Immature natural killer cell (primary cell): ENCODE results near the gene OPA1. TPM values are rescaled to one million over a fixed set of nuclear protein-coding genes. Genes with fewer than 3 reads are reported as not detected.

Experiments used
- DNase-seq, 3 donors: peaks; one replicate each; pipeline ENCODE4 v3.0.0; 2022; ENCODE audit warnings: mixed read lengths in 1 of 3
- H3K27ac Mint-ChIP-seq, 6 donors: one replicate each; pipeline ENCODE4 v1.8.0; 2020; ENCODE audit warnings: mixed read lengths in 6 of 6, mild to moderate bottlenecking in 5 of 6, inconsistent platforms in 4 of 6, moderate library complexity in 3 of 6
- H3K27me3 Mint-ChIP-seq, 3 donors: one replicate each; pipeline ENCODE4 v1.8.0; 2020 to 2021; ENCODE audit warnings: low read depth in 3 of 3, mild to moderate bottlenecking in 3 of 3, mixed read lengths in 3 of 3, moderate library complexity in 3 of 3, inconsistent platforms in 1 of 3
- H3K36me3 Mint-ChIP-seq, 3 donors: one replicate each; pipeline ENCODE4 v1.8.0; 2020; ENCODE audit warnings: mixed read lengths in 3 of 3, inconsistent platforms in 2 of 3, mild to moderate bottlenecking in 2 of 3
- H3K4me1 Mint-ChIP-seq, 2 donors: one replicate each; pipeline ENCODE4 v1.8.0; 2020; ENCODE audit warnings: inconsistent platforms in 2 of 2, mild to moderate bottlenecking in 2 of 2, mixed read lengths in 2 of 2, moderate library complexity in 1 of 2
- H3K4me3 Mint-ChIP-seq, 5 donors: one replicate each; pipeline ENCODE4 v1.8.0; 2020; ENCODE audit warnings: mild to moderate bottlenecking in 5 of 5, mixed read lengths in 5 of 5, inconsistent platforms in 3 of 5, moderate library complexity in 3 of 5
- H3K9me3 Mint-ChIP-seq, 6 donors: one replicate each; pipeline ENCODE4 v1.8.0; 2020; ENCODE audit warnings: mild to moderate bottlenecking in 6 of 6, mixed read lengths in 6 of 6, inconsistent platforms in 4 of 6, moderate library complexity in 3 of 6
- polyA plus RNA-seq, 3 donors: library from polyadenylated mRNA; unstranded; fragments of 300-500 nt; fragmentation: Illumina TruSeq; gene quantifications; one replicate each; pipeline ENCODE4 v1.2.3, GENCODE V29; 2021

The OPA1 gene, protein sequence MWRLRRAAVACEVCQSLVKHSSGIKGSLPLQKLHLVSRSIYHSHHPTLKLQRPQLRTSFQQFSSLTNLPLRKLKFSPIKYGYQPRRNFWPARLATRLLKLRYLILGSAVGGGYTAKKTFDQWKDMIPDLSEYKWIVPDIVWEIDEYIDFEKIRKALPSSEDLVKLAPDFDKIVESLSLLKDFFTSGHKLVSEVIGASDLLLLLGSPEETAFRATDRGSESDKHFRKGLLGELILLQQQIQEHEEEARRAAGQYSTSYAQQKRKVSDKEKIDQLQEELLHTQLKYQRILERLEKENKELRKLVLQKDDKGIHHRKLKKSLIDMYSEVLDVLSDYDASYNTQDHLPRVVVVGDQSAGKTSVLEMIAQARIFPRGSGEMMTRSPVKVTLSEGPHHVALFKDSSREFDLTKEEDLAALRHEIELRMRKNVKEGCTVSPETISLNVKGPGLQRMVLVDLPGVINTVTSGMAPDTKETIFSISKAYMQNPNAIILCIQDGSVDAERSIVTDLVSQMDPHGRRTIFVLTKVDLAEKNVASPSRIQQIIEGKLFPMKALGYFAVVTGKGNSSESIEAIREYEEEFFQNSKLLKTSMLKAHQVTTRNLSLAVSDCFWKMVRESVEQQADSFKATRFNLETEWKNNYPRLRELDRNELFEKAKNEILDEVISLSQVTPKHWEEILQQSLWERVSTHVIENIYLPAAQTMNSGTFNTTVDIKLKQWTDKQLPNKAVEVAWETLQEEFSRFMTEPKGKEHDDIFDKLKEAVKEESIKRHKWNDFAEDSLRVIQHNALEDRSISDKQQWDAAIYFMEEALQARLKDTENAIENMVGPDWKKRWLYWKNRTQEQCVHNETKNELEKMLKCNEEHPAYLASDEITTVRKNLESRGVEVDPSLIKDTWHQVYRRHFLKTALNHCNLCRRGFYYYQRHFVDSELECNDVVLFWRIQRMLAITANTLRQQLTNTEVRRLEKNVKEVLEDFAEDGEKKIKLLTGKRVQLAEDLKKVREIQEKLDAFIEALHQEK
- polyA plus RNA-seq: 10 to 100 TPM; 14.5 to 27.3 (median 15.7) TPM

DNA sequence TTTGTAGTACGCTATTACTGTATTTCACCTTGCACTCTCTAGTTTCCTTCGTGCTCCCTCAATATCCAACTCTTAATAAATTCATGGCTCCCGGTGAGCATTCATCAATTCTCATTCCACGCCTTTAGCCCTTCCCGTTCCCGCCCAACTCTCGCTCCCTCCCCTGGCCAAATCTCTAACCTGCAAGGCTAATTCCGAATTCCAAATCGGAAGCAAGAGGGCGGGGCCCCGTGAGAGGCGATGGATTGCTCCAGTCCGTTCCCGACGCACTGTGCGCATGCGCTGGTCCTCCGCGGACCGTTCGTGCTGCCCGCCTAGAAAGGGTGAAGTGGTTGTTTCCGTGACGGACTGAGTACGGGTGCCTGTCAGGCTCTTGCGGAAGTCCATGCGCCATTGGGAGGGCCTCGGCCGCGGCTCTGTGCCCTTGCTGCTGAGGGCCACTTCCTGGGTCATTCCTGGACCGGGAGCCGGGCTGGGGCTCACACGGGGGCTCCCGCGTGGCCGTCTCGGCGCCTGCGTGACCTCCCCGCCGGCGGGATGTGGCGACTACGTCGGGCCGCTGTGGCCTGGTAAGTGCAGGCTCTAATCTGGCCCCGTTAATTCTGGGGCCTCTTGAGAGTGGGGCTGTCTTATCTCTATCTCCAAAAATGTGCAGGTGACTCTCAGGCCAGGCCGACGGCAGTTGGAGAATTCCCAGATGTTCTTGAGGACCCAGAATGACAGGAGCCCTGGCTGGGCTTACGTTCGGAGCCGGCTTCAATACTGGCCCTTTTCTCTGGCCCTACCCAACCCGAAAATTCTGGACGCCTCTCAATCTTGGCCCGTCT, at the start of gene OPA1:
Gene OPA1 (plus strand): TSS at position 368 of the 827 bp plus-strand sequence. CDS start 170 bp downstream, at position 538.
- Mint-ChIP-seq H3K4me1 (peaks cover 41 to 61% of the 10 kb centered on the region in 2 donors), H3K9me3 (no peaks in the 10 kb centered on the region), H3K27me3 (peaks cover 4 to 11% (median 8%) of the 10 kb centered on the region in 3 donors), H3K36me3 (peaks cover 0 to 5% (median 4%) of the 10 kb centered on the region in 3 donors), H3K4me3 (peak within 1 kb of the TSS; percentile 93 to 98 (median 97)), H3K27ac (peak within 1 kb of the TSS; percentile 94 to 98 (median 96))
- peak; percentile 90 to 92 (median 92) for DNase-seq

DNA sequence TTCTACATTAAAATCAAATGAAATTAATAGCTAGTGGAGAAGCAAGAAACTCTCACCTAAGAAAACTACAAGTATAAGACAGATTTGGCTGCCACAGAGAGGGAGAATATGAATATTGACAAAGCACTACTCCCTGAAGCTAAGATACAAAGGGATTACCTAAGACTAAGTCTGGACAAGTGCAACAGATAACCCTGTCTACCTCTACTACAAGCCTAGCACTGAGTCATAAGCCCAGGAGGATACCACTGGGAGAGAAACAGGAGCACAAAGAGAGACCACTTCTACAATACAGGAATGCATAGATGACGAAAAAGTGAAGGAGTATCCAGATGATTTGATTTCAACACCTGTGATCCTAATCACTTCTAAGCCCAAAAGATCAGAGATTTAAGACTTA, 48.7 kb upstream of the OPA1 start:
- Mint-ChIP-seq H3K36me3 (peaks cover 3 to 16% (median 5%) of the 10 kb centered on the region in 3 donors), H3K27ac (no peak overlapping the region), H3K4me1 (no peaks in the 10 kb centered on the region), H3K9me3 (peaks cover 0 to 19% (median 5%) of the 10 kb centered on the region in 6 donors), H3K27me3 (no peaks in the 10 kb centered on the region), H3K4me3 (no peak overlapping the region)
- no peak for DNase-seq

DNA sequence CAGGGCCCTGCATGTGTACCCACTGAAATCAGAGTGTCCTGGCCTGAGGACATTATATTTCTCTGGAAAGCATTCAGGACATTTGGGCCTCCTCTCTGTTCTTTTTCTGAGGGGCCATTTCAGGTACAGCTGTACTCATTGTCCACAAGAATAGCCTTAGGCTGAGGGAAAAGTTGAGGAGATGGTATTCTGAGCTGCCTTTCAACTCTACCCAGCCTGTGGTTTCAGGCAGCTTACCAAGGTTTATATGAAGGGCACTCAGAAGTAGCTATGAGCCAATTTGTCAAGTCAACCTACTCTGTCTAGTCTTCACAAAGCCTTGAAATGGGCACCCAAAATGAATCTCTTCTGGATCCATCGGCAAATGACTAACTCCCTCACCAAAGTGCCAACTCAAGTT, 47.7 kb upstream of the OPA1 start:
- Mint-ChIP-seq H3K4me3 (no peak overlapping the region), H3K27me3 (no peaks in the 10 kb centered on the region), H3K27ac (no peak overlapping the region), H3K36me3 (peaks cover 3 to 16% (median 5%) of the 10 kb centered on the region in 3 donors), H3K9me3 (peaks cover 0 to 19% (median 5%) of the 10 kb centered on the region in 6 donors), H3K4me1 (no peaks in the 10 kb centered on the region)
- no peak for DNase-seq

DNA sequence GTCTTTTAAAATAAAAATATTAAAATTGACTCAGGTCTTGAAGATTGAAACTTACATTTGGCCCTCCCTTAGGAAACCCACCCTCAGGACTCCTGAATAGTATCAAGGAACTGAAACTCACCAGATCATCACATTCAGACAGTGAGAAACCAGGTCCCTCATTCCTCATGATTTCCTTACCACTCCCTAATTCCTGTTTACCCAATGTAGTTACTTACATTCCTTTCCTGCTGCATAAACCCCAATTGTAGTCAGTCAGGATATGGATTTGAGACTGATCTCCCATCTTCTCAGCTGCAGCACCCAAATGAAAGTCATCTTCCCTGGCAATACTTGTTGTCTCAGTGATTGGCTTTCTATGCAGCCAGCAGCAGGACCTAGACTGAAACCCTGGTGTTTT, 46.9 kb upstream of the OPA1 start:
- H3K4me1 Mint-ChIP-seq: no peaks in the 10 kb centered on the region
- no peak for DNase-seq
- H3K36me3 Mint-ChIP-seq: peaks cover 3 to 16% (median 5%) of the 10 kb centered on the region in 3 donors
- H3K9me3 Mint-ChIP-seq: peaks cover 0 to 19% (median 5%) of the 10 kb centered on the region in 6 donors
- H3K4me3 Mint-ChIP-seq: no peak overlapping the region
- no peaks in the 10 kb centered on the region for H3K27me3 Mint-ChIP-seq
- no peak overlapping the region for H3K27ac Mint-ChIP-seq

DNA sequence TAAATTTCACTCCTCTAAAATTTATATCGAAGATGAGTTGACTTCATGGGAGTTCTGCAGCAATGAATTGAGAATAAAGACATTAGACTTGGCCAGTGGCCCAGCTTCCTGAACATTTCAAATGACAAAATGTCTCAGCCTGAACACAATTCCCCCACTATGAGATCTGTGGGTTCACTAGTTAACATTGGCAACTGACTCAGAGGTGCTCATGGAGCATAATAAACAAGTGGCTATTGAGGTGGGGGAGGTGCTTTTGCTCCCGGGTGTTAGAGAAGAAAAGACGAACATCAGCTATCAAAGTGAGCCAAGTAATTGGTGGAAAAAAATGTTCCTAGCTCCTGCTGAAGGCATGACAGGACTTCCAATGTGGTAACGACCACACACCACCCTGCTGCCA, 44.6 kb upstream of the OPA1 start:
- H3K4me3 Mint-ChIP-seq: no peak overlapping the region

DNA sequence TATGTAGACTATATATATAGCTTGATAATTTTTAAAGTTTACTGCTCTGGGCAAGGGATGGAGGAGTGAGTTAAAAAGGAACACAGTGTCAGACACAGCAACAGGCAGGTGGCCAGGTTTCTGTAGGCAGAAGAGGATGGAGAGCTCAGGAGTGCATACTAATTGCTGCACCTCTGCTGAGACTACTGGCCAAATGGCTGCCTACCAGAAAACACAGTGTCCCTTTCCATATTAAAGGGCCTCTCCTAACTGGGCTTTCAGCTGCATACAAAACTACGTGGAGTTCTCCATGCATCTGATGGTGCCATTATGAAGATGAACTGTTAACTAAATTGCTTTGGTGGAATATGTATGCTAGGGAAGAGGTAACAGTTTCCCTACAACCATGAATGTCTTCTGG, 40.1 kb upstream of the OPA1 start:
- Mint-ChIP-seq H3K9me3 (peaks cover 0 to 1% (median 0%) of the 10 kb centered on the region in 6 donors), H3K27ac (no peak overlapping the region), H3K27me3 (peaks cover 0 to 2% (median 0%) of the 10 kb centered on the region in 3 donors), H3K4me3 (no peak overlapping the region), H3K4me1 (no peaks in the 10 kb centered on the region), H3K36me3 (no peaks in the 10 kb centered on the region)
- no peak for DNase-seq

More for the DNA sequence above, 44.6 kb upstream of the OPA1 start:
- Mint-ChIP-seq H3K4me1 (no peaks in the 10 kb centered on the region), H3K27me3 (peaks cover 0 to 2% (median 0%) of the 10 kb centered on the region in 3 donors), H3K36me3 (peaks cover 3 to 16% (median 5%) of the 10 kb centered on the region in 3 donors), H3K9me3 (peaks cover 0 to 19% (median 5%) of the 10 kb centered on the region in 6 donors), H3K27ac (no peak overlapping the region)
- no peak for DNase-seq

DNA sequence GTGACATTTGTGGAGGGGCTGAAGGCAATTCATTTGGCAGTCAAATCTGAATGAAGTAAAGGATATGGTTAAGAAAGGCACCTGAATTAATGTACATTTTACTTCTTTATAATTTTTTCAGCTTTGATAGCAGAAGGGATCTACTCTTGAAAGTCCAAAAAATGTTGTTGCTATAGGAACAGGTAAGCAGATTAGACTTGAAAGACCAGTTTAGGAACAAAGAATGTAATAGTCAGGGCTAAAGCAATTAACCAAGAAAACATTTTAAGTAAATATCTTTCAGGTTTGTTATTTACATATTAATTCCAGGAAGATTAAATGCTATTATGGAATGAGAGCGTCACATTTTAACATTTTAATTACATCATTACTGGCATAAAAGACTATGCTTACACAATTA, 39.4 kb upstream of the OPA1 start:
- H3K36me3 Mint-ChIP-seq: no peaks in the 10 kb centered on the region
- no peak overlapping the region for H3K4me3 Mint-ChIP-seq
- peaks cover 0 to 2% (median 0%) of the 10 kb centered on the region in 3 donors for H3K27me3 Mint-ChIP-seq
- no peak overlapping the region for H3K27ac Mint-ChIP-seq
- no peaks in the 10 kb centered on the region for H3K4me1 Mint-ChIP-seq
- peaks cover 0 to 1% (median 0%) of the 10 kb centered on the region in 6 donors for H3K9me3 Mint-ChIP-seq
- DNase-seq: no peak

DNA sequence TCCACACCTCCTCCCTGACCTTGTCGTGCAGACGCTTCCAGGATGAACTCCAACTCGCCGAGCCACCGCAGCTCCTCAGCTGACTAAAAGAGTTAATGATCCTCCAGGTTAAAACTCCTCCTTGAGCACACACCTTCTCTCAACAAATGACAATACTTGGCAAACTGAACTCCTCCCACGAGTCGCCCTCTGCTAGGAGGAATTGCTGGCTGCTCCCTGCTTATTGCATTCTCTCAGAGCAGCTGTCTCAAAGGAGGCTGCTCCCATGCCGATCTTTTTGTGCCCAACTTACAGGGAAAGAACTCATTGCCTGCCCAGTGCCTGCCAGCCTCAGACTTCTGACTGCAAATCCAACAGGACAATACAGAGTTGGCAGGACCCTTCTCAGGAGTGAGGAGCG, 38.2 kb upstream of the OPA1 start, which contains the start of gene ATP13A4:
Gene ATP13A4 (minus strand): TSS at position 85 of the 400 bp plus-strand sequence. CDS start 96 bp downstream, outside the sequence.
- Mint-ChIP-seq H3K27ac (no peak within 1 kb of the TSS), H3K27me3 (peaks cover 0 to 2% (median 0%) of the 10 kb centered on the region in 3 donors), H3K4me1 (no peaks in the 10 kb centered on the region), H3K9me3 (peaks cover 0 to 1% (median 0%) of the 10 kb centered on the region in 6 donors), H3K36me3 (no peaks in the 10 kb centered on the region), H3K4me3 (no peak within 1 kb of the TSS)
- DNase-seq: no peak

DNA sequence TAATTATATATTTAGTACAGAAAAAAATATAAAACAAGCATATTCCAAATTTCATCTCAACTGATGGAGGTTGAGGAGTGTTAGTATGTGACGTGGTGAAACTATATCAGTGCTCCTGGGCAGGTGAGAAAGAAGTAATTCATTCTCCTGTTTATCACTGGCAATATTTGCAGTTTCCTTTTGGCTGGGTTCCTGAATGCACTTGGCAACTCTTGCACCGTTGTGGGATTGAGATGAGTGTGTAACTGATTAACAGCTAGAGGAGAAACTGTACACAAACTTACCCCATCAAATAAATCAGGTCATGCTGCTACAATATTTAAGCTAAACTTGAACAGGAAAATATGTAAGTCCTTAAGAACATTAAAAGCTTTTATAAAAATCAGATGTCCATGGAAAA, 36.2 kb upstream of the OPA1 start:
- Mint-ChIP-seq H3K36me3 (no peaks in the 10 kb centered on the region), H3K27ac (no peak overlapping the region), H3K4me3 (no peak overlapping the region), H3K9me3 (peaks cover 0 to 1% (median 0%) of the 10 kb centered on the region in 6 donors), H3K4me1 (no peaks in the 10 kb centered on the region), H3K27me3 (no peaks in the 10 kb centered on the region)
- no peak for DNase-seq

DNA sequence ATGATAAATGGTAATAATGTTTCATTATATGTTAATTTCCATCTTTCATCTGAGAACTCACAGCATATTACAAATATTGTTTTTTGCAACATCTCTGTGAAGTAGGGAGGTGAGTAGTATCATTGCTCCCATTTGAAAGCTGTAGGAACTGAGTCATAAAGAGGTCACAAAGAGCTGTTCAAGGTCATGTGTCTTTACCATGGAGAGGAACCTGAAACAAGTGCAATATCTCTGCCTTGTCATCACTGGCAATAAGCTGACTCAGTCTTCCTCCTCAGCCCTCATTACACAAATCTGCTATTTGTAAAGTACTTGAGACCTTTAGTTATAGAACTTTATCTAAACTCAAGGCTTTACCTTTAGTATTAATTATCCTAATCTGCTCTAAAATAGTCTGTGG, 33.9 kb upstream of the OPA1 start:
- Mint-ChIP-seq H3K27me3 (no peaks in the 10 kb centered on the region), H3K4me3 (no peak overlapping the region), H3K27ac (no peak overlapping the region), H3K4me1 (no peaks in the 10 kb centered on the region), H3K36me3 (no peaks in the 10 kb centered on the region), H3K9me3 (no peaks in the 10 kb centered on the region)
- DNase-seq: no peak

DNA sequence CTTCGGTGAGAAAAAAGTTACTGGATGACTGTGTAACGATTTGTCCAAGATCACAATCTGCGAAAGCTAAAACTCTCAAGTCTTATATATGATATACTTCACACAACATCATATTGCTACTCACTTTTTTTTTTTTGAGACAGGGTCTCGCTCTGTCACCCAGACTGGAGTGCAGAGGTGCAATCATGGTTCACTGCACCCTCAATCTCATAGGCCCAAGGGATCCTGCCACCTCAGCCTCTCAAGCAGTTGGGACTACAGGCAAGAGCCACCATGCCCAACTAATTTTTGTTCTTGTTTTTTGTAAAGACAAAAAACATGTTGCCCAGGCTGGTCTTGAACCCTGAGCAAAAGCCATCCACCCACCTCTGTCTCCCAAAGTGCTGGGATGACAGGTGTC, 32.9 kb upstream of the OPA1 start:
- no peak for DNase-seq
- Mint-ChIP-seq H3K27me3 (no peaks in the 10 kb centered on the region), H3K36me3 (no peaks in the 10 kb centered on the region), H3K4me3 (no peak overlapping the region), H3K4me1 (no peaks in the 10 kb centered on the region), H3K27ac (no peak overlapping the region), H3K9me3 (no peaks in the 10 kb centered on the region)

DNA sequence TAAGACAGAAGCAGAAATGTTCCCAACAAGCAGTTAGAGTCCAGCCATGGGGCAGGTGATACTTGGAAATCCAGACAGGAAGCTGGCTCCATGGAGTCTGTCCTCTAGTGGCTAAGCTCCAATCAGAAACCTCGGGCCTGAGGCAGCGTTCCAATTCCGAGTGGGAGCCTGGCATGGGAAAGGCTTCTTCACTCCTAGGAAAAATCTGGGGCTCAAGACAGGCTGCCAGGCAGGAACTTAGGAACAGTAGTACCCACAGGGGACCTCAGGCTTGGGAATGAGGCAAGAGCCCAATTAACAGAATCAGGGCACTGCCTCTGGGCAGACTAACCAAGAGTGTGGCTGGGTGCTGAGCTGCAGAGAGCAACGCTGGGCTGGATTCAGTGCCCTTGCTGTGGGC, 32.1 kb upstream of the OPA1 start:
- Mint-ChIP-seq H3K9me3 (no peaks in the 10 kb centered on the region), H3K4me1 (no peaks in the 10 kb centered on the region), H3K27me3 (no peaks in the 10 kb centered on the region)

DNA sequence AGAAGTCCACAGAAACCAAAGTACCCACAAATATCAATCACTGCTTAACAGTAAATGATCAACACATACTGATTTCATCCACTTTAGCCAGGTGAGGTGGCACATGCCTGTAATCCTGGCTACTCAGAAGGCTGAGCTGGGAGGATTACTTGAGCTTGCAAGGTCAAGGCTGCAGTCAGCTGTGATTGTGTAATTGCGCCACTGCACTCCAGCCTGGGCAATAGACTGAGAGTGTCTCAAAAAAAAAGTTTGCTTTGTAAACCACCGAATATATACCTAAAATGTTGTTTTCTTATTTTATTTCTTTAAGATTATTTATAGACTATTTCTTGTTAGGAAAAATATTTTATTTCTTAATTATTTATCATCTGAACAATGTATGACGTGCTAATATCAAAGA, 29.6 kb upstream of the OPA1 start:
- peaks cover 0 to 1% (median 0%) of the 10 kb centered on the region in 3 donors for H3K27me3 Mint-ChIP-seq
- no peaks in the 10 kb centered on the region for H3K36me3 Mint-ChIP-seq
- H3K9me3 Mint-ChIP-seq: no peaks in the 10 kb centered on the region
- H3K4me1 Mint-ChIP-seq: no peaks in the 10 kb centered on the region
- no peak overlapping the region for H3K4me3 Mint-ChIP-seq
- H3K27ac Mint-ChIP-seq: no peak overlapping the region
- no peak for DNase-seq

More for the DNA sequence above, 32.1 kb upstream of the OPA1 start:
- no peaks in the 10 kb centered on the region for H3K36me3 Mint-ChIP-seq
- no peak overlapping the region for H3K27ac Mint-ChIP-seq
- no peak overlapping the region for H3K4me3 Mint-ChIP-seq
- DNase-seq: no peak
